OCI-LY1 (cell line): ENCODE measurements around the gene GOLGA6L1.

ENCODE experiments used
- CTCF ChIP-seq: fragments of 200-600 bp; sonication (generic), shearing (Covaris generic); IDR thresholded peaks from 2 replicates; pipeline ENCODE4 v1.5.1; 2017; ENCODE audit warnings: mild to moderate bottlenecking, antibody characterized with exemption, low read length, moderate library complexity, mixed read lengths
- EZH2 ChIP-seq: fragments of 200-600 bp; sonication (generic), shearing (Covaris generic); IDR thresholded peaks from 2 replicates; pipeline ENCODE4 v1.8.0; 2017; ENCODE audit warnings: borderline replicate concordance, mixed run types, mild to moderate bottlenecking, antibody characterized with exemption, low read length, moderate library complexity, mixed read lengths

GRCh38 chr15:23118208-23118607, 18.4 kb downstream of the GOLGA6L1 start:
- no peak for TF ChIP-seq EZH2
- TF ChIP-seq CTCF, result no peak
